A549 (cell line): ENCODE data around the gene TSBP1. TPM values are rescaled to one million over a fixed set of nuclear protein-coding genes. Genes with fewer than 3 reads are reported as not detected.

ENCODE experiments used
- ATAC-seq, 2 experiments: fragments of 200-7000 bp in 1 of 2; fragments of >200 bp in 1 of 2; cut with Nextera tagmentation in 1 of 2; cut with Tn5 transposase in 1 of 2; 3 replicates each; pipeline versions ENCODE4 v1.8.0 to v1.9.1; 2018 to 2020; ENCODE audit warnings: mild to moderate bottlenecking in 1 of 2, moderate library complexity in 1 of 2
- CTCF ChIA-PET: fragments of 300-600 bp; sonication (Branson Sonifier 250); formaldehyde crosslinking; extraction: SDS; loops from one replicate; lab custom pipeline; 2021; ENCODE audit warnings: antibody characterized with exemption, inconsistent platforms; lab: Yijun Ruan, JAX
- POLR2A ChIA-PET: fragments of 350-600 bp; formaldehyde crosslinking; extraction: SDS; loops from one replicate; lab custom pipeline; 2021; ENCODE audit warnings: antibody characterized with exemption, inconsistent platforms; lab: Yijun Ruan, JAX
- DNase-seq, 2 experiments: peaks; one replicate each; pipeline versions ENCODE4 v3.0.0 to v3.0.0-alpha.2; 2011 to 2016; ENCODE audit warnings: low read depth in 1 of 2, low spot score in 1 of 2
- FAIRE-seq: peaks from 2 replicates; lab custom pipeline; 2011; peaks lifted over from hg19 to GRCh38; lab: Jason Lieb, UNC
- H3K27ac ChIP-seq, 2 experiments: fragments of >200 bp; sonication (Bioruptor Twin); formaldehyde crosslinking; 3 replicates each; pipeline ENCODE4 v1.5.1; 2016 to 2017
- H3K4me1 ChIP-seq: fragments of >200 bp; sonication (Bioruptor Twin); formaldehyde crosslinking; 3 replicates; pipeline ENCODE4 v1.6.1; 2016
- H3K4me2 ChIP-seq: fragments of >200 bp; sonication (Bioruptor Twin); formaldehyde crosslinking; 3 replicates; pipeline ENCODE4 v1.6.1; 2016
- H3K4me3 ChIP-seq: fragments of >200 bp; sonication (Bioruptor Twin); formaldehyde crosslinking; 3 replicates; pipeline ENCODE4 v1.5.1; 2016
- H3K9me3 ChIP-seq: fragments of >200 bp; sonication (Bioruptor Twin); formaldehyde crosslinking; 3 replicates; pipeline ENCODE4 v1.6.1; 2016
- BHLHE40 ChIP-seq: IDR thresholded peaks from 2 replicates; pipeline ENCODE4 v1.6.1; 2012; ENCODE audit warnings: low read depth, low read length, inconsistent platforms
- CBX8 ChIP-seq: fragments of 200-600 bp; sonication (generic); IDR thresholded peaks from 2 replicates; pipeline ENCODE4 v1.6.1; 2016
- CHD4 ChIP-seq: fragments of 200-600 bp; sonication (generic); IDR thresholded peaks from 2 replicates; pipeline ENCODE4 v1.6.1; 2016; ENCODE audit warnings: antibody characterized with exemption, mild to moderate bottlenecking, borderline replicate concordance
- EHF ChIP-seq: fragments of 250-450 bp; sonication (Bioruptor Pico); IDR thresholded peaks from 2 replicates; pipeline ENCODE4 v1.5.0; 2020; ENCODE audit warnings: mild to moderate bottlenecking
- FOSL2 ChIP-seq, 2 experiments: fragments of 450-650 bp in 1 of 2; fragments of >200 bp in 1 of 2; sonication (Bioruptor Twin) in 1 of 2; formaldehyde crosslinking; IDR thresholded peaks; 2 replicates each; pipeline versions ENCODE4 v1.5.0 to v1.6.1; 2016 to 2020; ENCODE audit warnings: mild to moderate bottlenecking in 1 of 2, moderate library complexity in 1 of 2
- HEYL ChIP-seq: fragments of 250-450 bp; sonication (Bioruptor Pico); IDR thresholded peaks from 2 replicates; pipeline ENCODE4 v1.8.0; 2021; ENCODE audit warnings: mild to moderate bottlenecking, moderate library complexity
- HOXA7 ChIP-seq: fragments of 250-450 bp; sonication (Bioruptor Pico); IDR thresholded peaks from 2 replicates; pipeline ENCODE4 v1.5.0; 2020; ENCODE audit warnings: mild to moderate bottlenecking, moderate library complexity
- KDM5A ChIP-seq: fragments of 200-600 bp; sonication (generic); IDR thresholded peaks from 2 replicates; pipeline ENCODE4 v1.6.1; 2016; ENCODE audit warnings: antibody characterized with exemption, mild to moderate bottlenecking
- MAFK ChIP-seq: fragments of 450-650 bp; IDR thresholded peaks from 2 replicates; pipeline ENCODE4 v1.6.1; 2014; ENCODE audit not compliant: partially characterized antibody
- MAZ ChIP-seq: fragments of 150-350 bp; IDR thresholded peaks from 2 replicates; pipeline ENCODE4 v1.6.1; 2014; ENCODE audit warnings: antibody characterized with exemption, low read depth, low read length, borderline replicate concordance
- NFE2L2 ChIP-seq: fragments of 150-350 bp; conservative IDR thresholded peaks from 2 replicates; pipeline ENCODE4 v1.6.1; 2014; ENCODE audit warnings: low read length
- NR3C1 ChIP-seq: fragments of >200 bp; sonication (Bioruptor Twin); formaldehyde crosslinking; IDR thresholded peaks from 3 replicates; pipeline ENCODE4 v1.6.1; 2017
- PHF8 ChIP-seq: fragments of 200-600 bp; sonication (generic); IDR thresholded peaks from 2 replicates; pipeline ENCODE4 v1.6.1; 2016; ENCODE audit warnings: low read depth, mild to moderate bottlenecking, antibody characterized with exemption, moderate library complexity, borderline replicate concordance
- POLR2A ChIP-seq: IDR thresholded peaks from 2 replicates; pipeline ENCODE4 v1.6.1; 2012; ENCODE audit warnings: mild to moderate bottlenecking, low read length
- POLR2AphosphoS2 ChIP-seq: conservative IDR thresholded peaks from 2 replicates; pipeline ENCODE4 v1.6.1; 2012; ENCODE audit warnings: low read length, improper control_type of control experiment, inconsistent platforms
- RCOR1 ChIP-seq: fragments of 150-350 bp; IDR thresholded peaks from 2 replicates; pipeline ENCODE4 v1.6.1; 2014; ENCODE audit warnings: antibody characterized with exemption, low read length, low read depth
- RNF2 ChIP-seq: fragments of 200-600 bp; sonication (generic); IDR thresholded peaks from 2 replicates; pipeline ENCODE4 v1.6.1; 2016; ENCODE audit warnings: low read depth, mild to moderate bottlenecking, antibody characterized with exemption, moderate library complexity, borderline replicate concordance
- SMC3 ChIP-seq: fragments of >200 bp; sonication (Bioruptor Twin); formaldehyde crosslinking; IDR thresholded peaks from 3 replicates; pipeline ENCODE4 v1.6.1; 2018; ENCODE audit warnings: inconsistent platforms
- ZNF302 ChIP-seq: fragments of 250-450 bp; sonication (Bioruptor Pico); IDR thresholded peaks from 2 replicates; pipeline ENCODE4 v1.9.0; 2021; ENCODE audit warnings: inconsistent platforms, mild to moderate bottlenecking, moderate library complexity
- WGBS: methylation state at CpG from one replicate; pipeline ENCODE4 v1.1.6; 2017; ENCODE audit errors: missing lambda C conversion rate; 5-methylcytosine and 5-hydroxymethylcytosine counted together
- polyA plus RNA-seq, 4 experiments: library from polyadenylated mRNA; depleted of rRNA in 3 of 4; stranded (reverse); fragments of >200 nt; fragmentation: RNase III in 1 of 4; extraction: RNeasy Plus Mini Kit Qiagen cat#74134 plus additional on column Dnase treatment in 1 of 4; gene quantifications; 2 replicates in 3 of 4; 3 replicates in 1 of 4; pipeline ENCODE4 v1.2.3, GENCODE V29; 2011 to 2017
- TF ChIP-seq, protein P1 (sequence below): IDR thresholded peaks from 2 replicates; pipeline ENCODE4 v1.6.1; 2012; ENCODE audit warnings: low read depth, borderline replicate concordance
- TF ChIP-seq, protein P2 (sequence below): IDR thresholded peaks from 2 replicates; pipeline ENCODE4 v1.6.1; 2012
- TF ChIP-seq, protein P3 (sequence below): fragments of 150-350 bp; IDR thresholded peaks from 2 replicates; pipeline ENCODE4 v1.6.1; 2014; ENCODE audit warnings: low read depth, mild to moderate bottlenecking, low read length
- TF ChIP-seq, protein P4 (sequence below): fragments of >200 bp; sonication (Bioruptor Twin); formaldehyde crosslinking; IDR thresholded peaks from 3 replicates; pipeline ENCODE4 v1.5.1; 2016
- TF ChIP-seq, protein P5 (sequence below): fragments of 450-650 bp; IDR thresholded peaks from 2 replicates; pipeline ENCODE4 v1.6.1; 2014; ENCODE audit warnings: antibody characterized with exemption

The TSBP1 gene
- polyA plus RNA-seq, 2 of the 4 experiments (the other 2 are of a cell fraction) = not detected

DNA sequence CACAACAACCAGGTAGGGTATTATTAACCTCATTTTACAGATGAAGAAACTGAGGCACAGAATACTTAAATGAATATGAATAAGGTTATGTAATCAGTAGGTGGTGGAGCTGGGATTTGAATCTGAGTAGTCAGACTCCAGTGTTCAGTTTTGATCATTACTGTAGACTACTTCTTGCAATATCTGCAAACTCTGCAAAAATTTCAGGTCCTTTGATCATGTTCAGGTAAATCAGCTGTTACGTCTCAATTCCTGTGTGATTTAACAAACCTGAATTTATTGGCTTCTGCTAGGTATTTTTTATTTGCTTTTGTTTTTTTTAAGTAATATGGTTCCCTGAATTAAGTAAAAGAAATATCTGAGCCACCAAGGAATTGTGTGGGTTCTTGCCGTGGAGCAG is 77.1 kb downstream of the TSBP1 start:
- 95% methylated on average over 2 of the region's 2 CpGs for WGBS
- H3K4me3 ChIP-seq = no peak overlapping the region
- DNase-seq (no peak), FAIRE-seq (no peak), ATAC-seq (no peak)
- no peaks in the 10 kb centered on the region for H3K9me3 ChIP-seq
- no peak overlapping the region for H3K27ac ChIP-seq
- H3K4me1 ChIP-seq = peaks cover 18% of the 10 kb centered on the region; the same call in 2 of the 3 replicates
- H3K4me2 ChIP-seq = no peak overlapping the region
- CTCF ChIA-PET = interaction anchor here (1.9 kb wide), 1 partner anchor 39 kb away, joined by 5 read pairs; no protein-coding TSS in a partner anchor
- POLR2A ChIA-PET = no interaction called here
- no peak for TF ChIP-seq POLR2AphosphoS2
- TF ChIP-seq POLR2A = no peak
- TF ChIP-seq MAFK = peak; percentile 48

DNA sequence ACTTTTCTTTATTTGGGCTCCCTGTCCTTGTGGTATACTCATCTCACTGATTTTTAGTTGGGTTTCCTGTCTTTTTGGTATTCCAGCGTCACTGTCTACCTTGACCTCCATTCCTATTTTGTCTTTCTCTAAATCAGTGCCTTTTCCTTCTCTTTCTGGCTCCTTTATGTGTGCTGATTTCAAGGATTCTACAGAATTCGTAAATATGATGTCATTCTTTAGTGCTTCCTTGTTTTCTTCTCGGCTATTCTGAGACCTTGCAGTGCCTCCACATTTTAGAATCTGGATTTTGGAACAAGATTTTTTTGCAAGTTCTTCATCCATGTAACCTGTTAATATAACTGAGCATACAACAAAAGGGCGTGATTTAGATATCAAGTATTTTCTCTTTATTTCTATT is 78.0 kb downstream of the TSBP1 start:
- Histone ChIP-seq H3K4me2 (no peak overlapping the region), H3K4me1 (peaks cover 10% of the 10 kb centered on the region; the same call in 2 of the 3 replicates), H3K9me3 (no peaks in the 10 kb centered on the region), H3K4me3 (no peak overlapping the region), H3K27ac (no peak overlapping the region)
- ATAC-seq (no peak), DNase-seq (no peak), FAIRE-seq (no peak)
- ChIA-PET POLR2A (no interaction called here), CTCF (no interaction called here)
- TF ChIP-seq HOXA7 (CRISPR knock-in tag) (no peak), CBX8 (no peak), CHD4 (no peak), MAFK (no peak), RCOR1 (no peak), EHF (no peak), RNF2 (no peak), PHF8 (no peak), KDM5A (no peak), ZNF302 (no peak), FOSL2 (IDR thresholded peaks at IDR 0.05) (no peak), FOSL2 (CRISPR knock-in tag; IDR thresholded peaks at IDR 0.05) (no peak)
- TF ChIP-seq, protein P1, sequence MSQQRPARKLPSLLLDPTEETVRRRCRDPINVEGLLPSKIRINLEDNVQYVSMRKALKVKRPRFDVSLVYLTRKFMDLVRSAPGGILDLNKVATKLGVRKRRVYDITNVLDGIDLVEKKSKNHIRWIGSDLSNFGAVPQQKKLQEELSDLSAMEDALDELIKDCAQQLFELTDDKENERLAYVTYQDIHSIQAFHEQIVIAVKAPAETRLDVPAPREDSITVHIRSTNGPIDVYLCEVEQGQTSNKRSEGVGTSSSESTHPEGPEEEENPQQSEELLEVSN = no peak
- 85% methylated on average over 4 of the region's 4 CpGs for WGBS

DNA sequence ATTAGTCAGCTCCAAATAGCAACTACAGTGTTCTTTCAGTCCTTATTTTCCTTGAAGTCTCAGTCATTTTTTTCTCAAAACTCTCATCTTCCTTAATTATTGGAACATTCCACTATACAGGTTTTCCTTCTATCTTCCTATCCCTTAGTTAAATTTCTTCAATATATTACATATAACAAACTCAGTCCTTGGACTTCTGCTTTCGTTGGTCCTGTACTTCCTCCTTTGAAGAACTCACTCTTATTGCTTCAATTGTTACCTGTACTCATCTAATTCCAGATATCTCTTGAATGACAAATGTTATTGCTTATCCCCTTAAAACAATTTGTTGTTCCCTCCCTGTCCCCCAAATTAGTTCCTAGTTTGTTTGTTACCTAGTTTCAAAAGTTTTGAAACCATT is 80.2 kb downstream of the TSBP1 start:
- Histone ChIP-seq H3K4me2 (no peak overlapping the region), H3K4me3 (no peak overlapping the region), H3K9me3 (no peaks in the 10 kb centered on the region), H3K27ac (no peak overlapping the region), H3K4me1 (no peaks in the 10 kb centered on the region)
- 58% methylated on average over 1 of the region's 1 CpG for WGBS
- POLR2A ChIA-PET = no interaction called here
- CTCF ChIA-PET = no interaction called here
- ATAC-seq (no peak), DNase-seq (no peak), FAIRE-seq (no peak)
- TF ChIP-seq EHF (no peak), CBX8 (no peak), NFE2L2 (no peak)
- TF ChIP-seq, protein P2, sequence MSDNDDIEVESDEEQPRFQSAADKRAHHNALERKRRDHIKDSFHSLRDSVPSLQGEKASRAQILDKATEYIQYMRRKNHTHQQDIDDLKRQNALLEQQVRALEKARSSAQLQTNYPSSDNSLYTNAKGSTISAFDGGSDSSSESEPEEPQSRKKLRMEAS = no peak

DNA sequence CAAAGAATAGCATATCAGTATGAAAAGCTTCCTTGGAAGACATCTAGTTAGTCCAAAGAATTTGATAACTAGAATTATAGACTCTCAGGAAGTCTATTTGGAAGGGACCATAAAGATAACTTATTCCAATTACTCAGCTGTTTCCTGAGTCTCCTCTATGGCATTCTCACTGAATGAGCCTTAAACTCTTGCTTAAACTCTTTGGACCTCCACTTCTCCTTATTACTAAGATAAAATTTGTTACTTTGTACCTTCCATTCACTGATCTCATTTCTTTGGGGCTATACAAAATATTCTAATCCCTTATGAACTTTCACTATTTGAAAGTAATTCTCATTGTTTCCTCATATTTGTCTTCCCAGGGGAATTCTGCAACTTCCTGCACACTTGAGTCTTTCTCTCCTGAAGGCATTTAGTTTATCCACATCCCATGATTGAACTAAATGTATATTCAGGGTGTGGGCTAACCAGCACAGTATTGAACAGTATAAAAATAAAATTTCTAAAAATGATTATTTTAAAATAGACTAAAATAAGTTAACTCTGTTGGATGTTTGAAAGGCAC is 80.7 kb downstream of the TSBP1 start:
- Histone ChIP-seq H3K27ac (no peak overlapping the region), H3K4me3 (no peak overlapping the region), H3K9me3 (no peaks in the 10 kb centered on the region), H3K4me1 (no peaks in the 10 kb centered on the region), H3K4me2 (no peak overlapping the region)
- ChIA-PET CTCF (no interaction called here), POLR2A (no interaction called here)
- no peak for FAIRE-seq
- no peak for TF ChIP-seq KDM5A
- no peak for TF ChIP-seq CHD4
- TF ChIP-seq HEYL (CRISPR knock-in tag) = no peak
- ATAC-seq = no peak
- no peak for DNase-seq

DNA sequence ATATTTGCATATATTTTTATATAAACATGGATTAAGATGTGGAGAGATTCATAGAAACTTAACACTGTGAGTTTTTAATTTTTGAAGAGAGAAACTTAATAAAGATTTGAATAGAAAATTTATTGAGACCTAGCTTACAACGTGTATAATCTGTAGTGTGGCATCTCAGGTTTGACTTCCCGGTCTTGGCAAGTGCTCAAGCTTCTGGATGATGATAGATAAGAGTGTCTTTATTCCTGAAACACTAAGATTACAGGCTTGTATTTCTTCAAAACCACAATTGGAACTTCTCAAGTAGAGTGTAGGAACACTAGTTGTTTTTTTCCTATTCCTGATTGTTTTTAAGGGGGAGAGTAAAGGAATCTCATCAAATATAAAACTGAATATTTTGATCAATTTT is 83.3 kb downstream of the TSBP1 start:
- no peak overlapping the region for H3K27ac ChIP-seq
- no peaks in the 10 kb centered on the region for H3K4me1 ChIP-seq
- POLR2A ChIA-PET = no interaction called here
- CTCF ChIA-PET = no interaction called here
- H3K9me3 ChIP-seq = no peaks in the 10 kb centered on the region
- no peak overlapping the region for H3K4me2 ChIP-seq
- 59% methylated on average over 2 of the region's 2 CpGs for WGBS
- H3K4me3 ChIP-seq = no peak overlapping the region
- FAIRE-seq (no peak), ATAC-seq (no peak), DNase-seq (no peak)
- TF ChIP-seq EHF = no peak
- no peak for TF ChIP-seq BHLHE40
- TF ChIP-seq MAFK = no peak
- no peak for TF ChIP-seq SMC3
- no peak for TF ChIP-seq RNF2
- no peak for TF ChIP-seq NR3C1
- TF ChIP-seq, protein P3, sequence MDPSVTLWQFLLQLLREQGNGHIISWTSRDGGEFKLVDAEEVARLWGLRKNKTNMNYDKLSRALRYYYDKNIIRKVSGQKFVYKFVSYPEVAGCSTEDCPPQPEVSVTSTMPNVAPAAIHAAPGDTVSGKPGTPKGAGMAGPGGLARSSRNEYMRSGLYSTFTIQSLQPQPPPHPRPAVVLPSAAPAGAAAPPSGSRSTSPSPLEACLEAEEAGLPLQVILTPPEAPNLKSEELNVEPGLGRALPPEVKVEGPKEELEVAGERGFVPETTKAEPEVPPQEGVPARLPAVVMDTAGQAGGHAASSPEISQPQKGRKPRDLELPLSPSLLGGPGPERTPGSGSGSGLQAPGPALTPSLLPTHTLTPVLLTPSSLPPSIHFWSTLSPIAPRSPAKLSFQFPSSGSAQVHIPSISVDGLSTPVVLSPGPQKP = no peak
- TF ChIP-seq, protein P4, sequence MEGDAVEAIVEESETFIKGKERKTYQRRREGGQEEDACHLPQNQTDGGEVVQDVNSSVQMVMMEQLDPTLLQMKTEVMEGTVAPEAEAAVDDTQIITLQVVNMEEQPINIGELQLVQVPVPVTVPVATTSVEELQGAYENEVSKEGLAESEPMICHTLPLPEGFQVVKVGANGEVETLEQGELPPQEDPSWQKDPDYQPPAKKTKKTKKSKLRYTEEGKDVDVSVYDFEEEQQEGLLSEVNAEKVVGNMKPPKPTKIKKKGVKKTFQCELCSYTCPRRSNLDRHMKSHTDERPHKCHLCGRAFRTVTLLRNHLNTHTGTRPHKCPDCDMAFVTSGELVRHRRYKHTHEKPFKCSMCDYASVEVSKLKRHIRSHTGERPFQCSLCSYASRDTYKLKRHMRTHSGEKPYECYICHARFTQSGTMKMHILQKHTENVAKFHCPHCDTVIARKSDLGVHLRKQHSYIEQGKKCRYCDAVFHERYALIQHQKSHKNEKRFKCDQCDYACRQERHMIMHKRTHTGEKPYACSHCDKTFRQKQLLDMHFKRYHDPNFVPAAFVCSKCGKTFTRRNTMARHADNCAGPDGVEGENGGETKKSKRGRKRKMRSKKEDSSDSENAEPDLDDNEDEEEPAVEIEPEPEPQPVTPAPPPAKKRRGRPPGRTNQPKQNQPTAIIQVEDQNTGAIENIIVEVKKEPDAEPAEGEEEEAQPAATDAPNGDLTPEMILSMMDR = no peak
- no peak for TF ChIP-seq MAZ
- TF ChIP-seq, protein P5, sequence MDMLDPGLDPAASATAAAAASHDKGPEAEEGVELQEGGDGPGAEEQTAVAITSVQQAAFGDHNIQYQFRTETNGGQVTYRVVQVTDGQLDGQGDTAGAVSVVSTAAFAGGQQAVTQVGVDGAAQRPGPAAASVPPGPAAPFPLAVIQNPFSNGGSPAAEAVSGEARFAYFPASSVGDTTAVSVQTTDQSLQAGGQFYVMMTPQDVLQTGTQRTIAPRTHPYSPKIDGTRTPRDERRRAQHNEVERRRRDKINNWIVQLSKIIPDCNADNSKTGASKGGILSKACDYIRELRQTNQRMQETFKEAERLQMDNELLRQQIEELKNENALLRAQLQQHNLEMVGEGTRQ = no peak
